DMS153 treated with DMSO at 0.1 percent for 48 hours (cell line): ENCODE data around the gene AUTS2.

Experiments used
- DNase-seq: peaks from one replicate; lab custom pipeline; 2025; ENCODE audit not compliant: unreplicated experiment; lab: John Stamatoyannopoulos, UW

AUTS2 gene

GRCh38 chr7:69622960-69623359, 24.7 kb downstream of the AUTS2 start:
- no peak for DNase-seq

GRCh38 chr7:69624435-69625230, 26.4 kb downstream of the AUTS2 start:
- DNase-seq: no peak

- no peak for DNase-seq
Measured at GRCh38 chr7:69625238-69625637, 27.0 kb downstream of the AUTS2 start.

- no peak for DNase-seq
Measured at GRCh38 chr7:69625798-69626197, 27.5 kb downstream of the AUTS2 start.

- DNase-seq: no peak
Measured at GRCh38 chr7:69630292-69630691, 32.0 kb downstream of the AUTS2 start.

GRCh38 chr7:69631131-69631530, 32.9 kb downstream of the AUTS2 start:
- no peak for DNase-seq

GRCh38 chr7:69632280-69632679, 34.0 kb downstream of the AUTS2 start:
- DNase-seq: no peak

GRCh38 chr7:69633122-69633831, 35.0 kb downstream of the AUTS2 start:
- no peak for DNase-seq

- no peak for DNase-seq
Measured at GRCh38 chr7:69635555-69636185, 37.4 kb downstream of the AUTS2 start.

GRCh38 chr7:69638674-69639073, 40.4 kb downstream of the AUTS2 start:
- no peak for DNase-seq

GRCh38 chr7:69640216-69640615, 41.9 kb downstream of the AUTS2 start:
- DNase-seq: no peak

GRCh38 chr7:69640925-69641594, 42.8 kb downstream of the AUTS2 start:
- DNase-seq: no peak

- DNase-seq: no peak
Measured at GRCh38 chr7:69643265-69643664, 45.0 kb downstream of the AUTS2 start.

- DNase-seq: no peak
Measured at GRCh38 chr7:69643708-69644445, 45.6 kb downstream of the AUTS2 start.

GRCh38 chr7:69645683-69646082, 47.4 kb downstream of the AUTS2 start:
- DNase-seq: no peak

GRCh38 chr7:69651101-69651590, 52.9 kb downstream of the AUTS2 start:
- DNase-seq: no peak

- no peak for DNase-seq
Measured at GRCh38 chr7:69652947-69653701, 54.8 kb downstream of the AUTS2 start.

GRCh38 chr7:69653806-69654205, 55.5 kb downstream of the AUTS2 start:
- no peak for DNase-seq

- DNase-seq: peak; percentile 93
Measured at GRCh38 chr7:69654381-69654780, 56.1 kb downstream of the AUTS2 start.
